LoVo (cell line): ENCODE data around the gene MRPL43.
A peak's percentile ranks its signal among the peaks of the same experiment; 100 is the strongest.
"Not testable (repeated sequence)": the region's sequence is repeated elsewhere in the genome, so short reads cannot be mapped to it uniquely, and the experiment has no call there.

Experiments
- DNase-seq: peaks from one replicate; pipeline ENCODE4 v3.0.0-alpha.2; 2016; ENCODE audit warnings: low spot score

The MRPL43 gene

DNA sequence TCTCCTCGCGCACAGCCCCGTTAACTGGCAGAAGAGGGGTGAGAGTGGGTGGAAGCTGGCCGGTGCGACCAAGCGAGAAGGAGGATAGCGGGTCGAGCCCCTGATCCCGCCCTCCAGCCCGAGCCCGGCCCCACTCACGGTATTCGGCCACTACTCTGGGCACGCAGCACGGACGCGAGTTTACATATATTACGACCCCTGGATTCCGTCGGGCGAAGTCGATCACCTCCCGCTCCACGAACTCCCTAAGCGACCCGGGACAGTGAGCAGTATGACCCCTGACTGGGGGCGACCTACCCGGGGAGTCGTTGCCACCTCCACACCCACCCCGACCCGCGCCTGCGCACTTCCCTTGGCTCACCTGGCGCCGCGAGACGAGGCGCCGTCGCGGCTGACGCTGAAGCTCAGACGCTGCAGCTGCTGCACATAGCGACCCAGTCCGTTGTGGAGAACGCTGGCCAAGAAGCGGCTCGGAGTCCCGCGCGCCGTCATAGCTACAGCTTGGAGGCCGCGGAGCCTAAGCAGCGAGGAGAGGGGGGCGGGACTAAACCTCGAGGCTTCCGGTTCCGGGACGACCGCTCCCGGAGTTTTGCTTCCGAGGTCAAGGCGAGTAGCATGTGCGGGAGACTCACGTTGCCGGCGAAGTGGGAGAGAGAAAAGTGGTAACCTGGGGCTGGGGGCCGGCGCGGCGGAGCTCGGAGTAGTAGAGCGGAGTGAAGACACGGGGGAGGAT, at the start of gene MRPL43, which contains the start of gene TWNK:
TSS of gene MRPL43 (minus strand) at position 546 of the 733 bp plus-strand sequence. CDS start at position 492, 54 bp downstream.
TSS of gene TWNK (plus strand) at position 592 of the 733 bp plus-strand sequence. CDS start 668 bp downstream, outside the sequence.
- peak; percentile 81 for DNase-seq

DNA sequence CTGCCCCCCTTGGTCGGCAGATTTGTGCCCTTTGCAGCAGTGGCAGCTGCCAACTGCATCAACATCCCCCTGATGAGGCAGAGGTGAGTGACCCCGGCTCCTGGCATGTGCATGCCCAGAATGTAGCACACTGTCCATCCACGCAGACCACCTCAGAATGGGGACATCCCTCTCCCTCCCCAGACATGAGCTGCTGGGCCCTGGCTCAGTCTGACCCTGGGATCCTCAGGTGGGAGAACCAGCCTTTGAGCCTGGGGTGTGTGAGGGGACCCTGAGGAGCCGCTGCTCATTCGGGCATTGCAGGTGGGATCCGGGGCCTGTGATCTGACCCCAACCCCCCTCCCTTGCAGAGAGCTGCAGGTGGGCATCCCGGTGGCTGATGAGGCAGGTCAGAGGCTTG, 49.4 kb upstream of the MRPL43 start:
- DNase-seq = no peak

DNA sequence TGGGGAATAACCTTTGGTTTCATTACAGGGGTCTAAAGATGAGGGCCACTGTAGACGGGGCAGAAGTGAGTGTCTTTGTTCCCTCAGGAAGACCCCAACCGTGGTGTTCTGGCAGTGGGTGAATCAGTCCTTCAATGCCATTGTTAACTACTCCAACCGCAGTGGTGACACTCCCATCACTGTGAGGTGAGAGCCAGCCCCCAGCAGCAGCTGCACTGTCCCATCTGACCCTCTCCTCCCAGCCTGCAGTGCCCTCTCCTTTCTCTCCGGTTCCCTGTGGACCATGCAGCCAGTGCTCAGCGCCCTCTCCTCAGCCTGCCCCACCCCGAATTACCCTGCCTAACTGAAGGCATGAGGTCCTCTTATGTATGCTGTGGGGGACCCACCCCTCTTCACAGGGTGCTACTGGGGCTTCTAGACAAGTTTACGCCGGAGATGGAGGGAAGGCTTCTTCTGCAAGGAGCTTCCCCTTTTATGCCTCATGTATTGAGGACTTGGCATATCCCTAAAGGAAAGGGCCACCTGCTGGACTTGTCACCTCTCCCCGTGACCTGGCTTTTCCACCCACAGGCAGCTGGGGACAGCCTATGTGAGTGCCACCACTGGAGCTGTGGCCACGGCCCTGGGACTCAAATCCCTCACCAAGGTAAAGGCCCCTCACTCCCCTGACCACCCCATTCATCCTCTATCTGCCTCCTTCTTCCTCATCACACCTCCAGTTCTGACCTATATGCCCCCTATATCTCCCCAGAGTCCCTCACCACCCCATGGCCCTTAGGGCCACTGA, 48.8 kb upstream of the MRPL43 start:
- DNase-seq = no peak

DNA sequence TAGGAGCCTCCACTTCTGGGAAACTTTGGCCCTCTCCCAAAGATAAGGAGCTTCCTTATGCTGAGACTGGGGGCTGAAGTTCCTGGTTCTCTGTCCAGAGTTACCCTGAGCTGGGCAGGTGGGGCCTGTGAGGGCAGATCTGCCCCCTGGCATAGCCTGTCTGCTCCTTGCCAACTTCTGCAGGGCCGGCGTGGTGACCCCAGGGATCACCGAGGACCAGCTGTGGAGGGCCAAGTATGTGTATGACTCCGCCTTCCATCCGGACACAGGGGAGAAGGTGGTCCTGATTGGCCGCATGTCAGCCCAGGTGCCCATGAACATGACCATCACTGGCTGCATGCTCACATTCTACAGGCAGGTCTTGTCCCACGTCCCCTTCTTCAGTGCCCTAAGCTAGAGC, 48.0 kb upstream of the MRPL43 start:
- no peak for DNase-seq

DNA sequence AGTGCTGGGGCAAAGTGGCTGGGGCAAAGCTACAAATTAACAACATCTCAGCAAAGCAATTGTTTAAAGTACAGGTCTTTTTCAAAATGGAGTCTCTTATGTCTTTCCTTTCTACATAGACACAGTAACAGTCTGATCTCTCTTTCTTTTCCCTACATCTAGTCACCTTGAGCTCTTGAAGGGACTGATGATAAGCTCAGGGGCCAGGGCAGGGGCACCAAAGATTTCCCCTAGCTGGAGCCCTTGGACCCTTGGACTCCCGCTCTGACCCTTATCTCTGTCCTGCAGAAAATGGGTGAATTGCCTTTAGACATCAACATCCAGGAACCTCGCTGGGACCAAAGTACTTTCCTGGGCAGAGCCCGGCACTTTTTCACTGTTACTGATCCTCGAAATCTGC, 47.1 kb upstream of the MRPL43 start:
- not testable (repeated sequence) for DNase-seq

DNA sequence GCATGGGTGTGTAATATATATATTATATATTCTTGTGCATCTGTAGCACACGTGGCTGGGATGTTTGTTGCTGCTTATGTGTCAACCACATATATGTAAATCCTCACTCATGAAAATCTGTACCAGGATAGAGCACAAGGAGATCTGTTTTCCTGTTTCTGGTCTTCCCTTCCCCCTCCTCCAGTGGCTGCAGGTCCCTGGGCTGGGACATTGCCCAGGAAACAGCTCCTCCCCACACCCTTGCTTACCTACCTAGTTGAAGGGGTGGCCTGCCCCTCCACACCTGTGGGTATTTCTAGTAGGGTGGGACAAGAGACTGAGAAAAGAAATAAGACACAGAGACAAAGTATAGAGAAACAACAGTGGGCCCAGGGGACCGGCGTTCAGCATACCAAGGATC, 46.0 kb upstream of the MRPL43 start:
- DNase-seq = no peak

DNA sequence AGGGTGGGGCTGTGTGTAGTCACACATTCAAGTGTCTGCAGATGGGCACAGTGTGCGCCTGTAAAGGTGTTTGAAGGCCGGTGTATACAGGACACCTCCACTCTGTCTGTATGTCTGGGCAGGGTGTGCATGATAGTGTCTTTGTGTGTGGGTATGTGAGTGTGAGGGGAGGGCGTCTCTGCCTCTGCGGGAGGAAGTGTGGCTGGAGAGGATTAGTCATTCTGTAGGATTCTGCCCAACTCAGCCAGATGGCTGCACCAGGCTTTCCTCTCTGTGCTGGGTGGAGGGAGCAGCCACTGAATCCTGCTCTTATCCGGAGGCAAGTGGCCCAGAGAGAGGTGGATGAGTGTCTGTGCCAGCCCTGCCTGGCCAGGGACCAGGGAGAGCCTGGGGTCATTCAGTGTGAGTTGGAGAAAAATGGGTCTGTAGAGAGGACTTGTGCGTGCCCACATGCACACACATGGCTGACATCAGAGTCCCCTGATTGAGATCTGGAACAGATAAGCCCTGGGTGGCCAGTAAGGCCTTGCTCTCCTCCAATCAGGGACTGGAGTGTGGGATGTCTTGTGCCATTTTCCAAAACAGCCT, 45.4 kb upstream of the MRPL43 start:
- DNase-seq = peak; percentile 69

DNA sequence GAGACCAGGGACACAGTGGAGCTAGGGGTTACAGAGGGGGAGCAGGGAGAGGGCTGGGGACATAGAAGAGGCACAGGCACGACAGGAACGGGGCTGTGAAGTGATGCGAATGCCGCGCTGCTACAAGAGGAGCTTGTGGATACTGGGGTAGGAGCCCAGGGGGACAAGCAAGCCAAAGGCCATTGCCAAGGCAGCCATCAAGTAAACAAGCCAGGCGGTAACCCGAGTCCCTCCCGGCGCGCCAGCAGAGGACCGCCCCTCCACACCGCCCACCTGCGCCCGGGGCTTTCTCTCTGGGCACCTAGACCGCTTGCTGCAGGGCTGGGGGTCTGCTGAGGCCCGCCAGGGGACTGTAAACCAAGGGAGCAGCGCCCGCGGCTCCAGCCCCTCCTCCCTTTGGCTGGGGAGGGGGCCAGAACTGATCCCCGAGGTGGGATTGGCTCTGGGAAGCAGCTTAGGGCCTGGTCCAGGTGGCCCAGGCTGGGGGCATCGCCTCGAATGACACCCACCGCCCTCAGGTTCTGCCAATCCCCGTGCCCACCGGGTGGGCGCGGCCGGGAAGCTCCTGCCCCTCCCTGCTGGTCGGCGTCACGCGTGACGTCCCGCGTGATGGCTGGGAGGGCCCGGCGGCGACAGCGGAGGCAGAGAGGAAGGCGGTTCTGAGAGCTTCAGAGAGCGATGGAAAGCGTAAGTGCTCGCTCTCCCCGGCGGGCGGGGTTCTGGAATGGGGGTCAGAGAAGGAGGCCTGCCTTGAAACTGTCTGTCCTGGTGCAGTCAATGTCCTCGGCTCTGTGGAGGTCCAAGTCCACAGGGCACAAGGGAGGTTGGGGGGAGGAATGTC, 44.7 kb upstream of the MRPL43 start:
- peak; percentile 52 for DNase-seq

DNA sequence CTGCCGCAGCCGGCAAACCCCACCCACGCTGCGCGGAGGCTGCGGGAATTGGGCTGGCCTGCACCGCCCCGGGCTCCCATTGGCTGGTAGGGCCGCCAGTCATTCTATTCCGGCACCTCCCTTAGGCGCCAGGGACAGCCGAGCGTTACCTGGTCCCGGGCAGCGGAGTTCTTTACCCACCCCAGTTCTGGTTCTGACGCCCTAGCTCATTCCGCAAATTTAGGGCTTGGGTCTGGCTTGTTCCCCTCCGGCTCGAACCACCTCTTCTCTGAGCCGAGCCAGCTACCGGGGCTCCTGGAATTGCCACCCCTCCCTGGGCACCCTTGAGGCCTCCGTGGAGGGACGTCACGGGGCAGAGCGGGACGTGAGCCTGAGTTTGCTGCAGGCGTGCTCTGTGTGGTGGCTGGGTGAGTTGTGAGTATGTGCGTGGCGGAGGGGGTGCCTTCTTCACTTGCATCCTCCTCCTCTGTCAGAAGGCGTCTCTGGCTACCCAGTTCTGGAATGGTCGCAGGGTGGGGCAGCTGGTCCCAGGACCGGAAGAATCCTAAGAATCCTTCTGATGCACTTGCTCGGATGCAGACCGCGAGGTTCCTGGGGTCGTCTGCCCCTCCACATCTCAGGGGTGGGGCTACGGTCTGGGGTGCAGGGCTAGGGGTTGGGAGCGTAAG, 44.0 kb upstream of the MRPL43 start, which contains the start of the genes PDZD7 and SFXN3:
TSS of gene PDZD7 (minus strand) at position 2 of the 668 bp plus-strand sequence. CDS start 910 bp downstream, outside the sequence.
TSS of gene SFXN3 (plus strand) at position 107 of the 668 bp plus-strand sequence. CDS start 3,461 bp downstream, outside the sequence.
- DNase-seq = peak; percentile 97

DNA sequence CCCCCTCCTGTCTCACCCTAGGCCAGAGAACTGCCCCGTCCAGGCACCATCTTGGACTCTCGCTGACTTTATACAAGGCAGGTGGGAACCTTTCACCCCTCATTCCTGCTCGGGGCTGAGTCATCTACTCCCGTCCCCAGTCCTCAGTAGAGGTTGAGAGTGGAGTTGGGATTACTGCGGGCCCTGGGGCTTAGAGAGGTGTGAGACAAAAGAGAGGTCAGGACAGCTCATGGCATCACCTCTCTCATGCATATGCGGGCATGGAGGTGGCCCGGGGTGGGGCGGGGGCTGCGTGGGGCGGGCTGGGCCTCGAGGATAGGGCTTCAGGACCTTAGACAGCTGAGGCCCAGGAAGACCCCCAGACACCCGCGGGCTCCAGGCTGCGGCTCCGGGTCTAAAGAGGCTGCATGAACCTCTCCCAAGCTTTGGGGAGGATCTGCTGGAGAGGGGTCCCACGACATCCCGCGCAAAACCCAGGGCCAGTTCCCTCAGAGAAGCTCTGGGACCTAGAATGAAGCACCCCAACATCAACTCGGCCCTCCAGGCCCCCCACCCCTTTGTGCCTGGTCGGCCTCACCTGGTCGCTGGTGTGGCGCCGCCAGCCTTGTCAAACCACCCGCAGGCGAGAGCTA, 43.3 kb upstream of the MRPL43 start:
- no peak for DNase-seq

DNA sequence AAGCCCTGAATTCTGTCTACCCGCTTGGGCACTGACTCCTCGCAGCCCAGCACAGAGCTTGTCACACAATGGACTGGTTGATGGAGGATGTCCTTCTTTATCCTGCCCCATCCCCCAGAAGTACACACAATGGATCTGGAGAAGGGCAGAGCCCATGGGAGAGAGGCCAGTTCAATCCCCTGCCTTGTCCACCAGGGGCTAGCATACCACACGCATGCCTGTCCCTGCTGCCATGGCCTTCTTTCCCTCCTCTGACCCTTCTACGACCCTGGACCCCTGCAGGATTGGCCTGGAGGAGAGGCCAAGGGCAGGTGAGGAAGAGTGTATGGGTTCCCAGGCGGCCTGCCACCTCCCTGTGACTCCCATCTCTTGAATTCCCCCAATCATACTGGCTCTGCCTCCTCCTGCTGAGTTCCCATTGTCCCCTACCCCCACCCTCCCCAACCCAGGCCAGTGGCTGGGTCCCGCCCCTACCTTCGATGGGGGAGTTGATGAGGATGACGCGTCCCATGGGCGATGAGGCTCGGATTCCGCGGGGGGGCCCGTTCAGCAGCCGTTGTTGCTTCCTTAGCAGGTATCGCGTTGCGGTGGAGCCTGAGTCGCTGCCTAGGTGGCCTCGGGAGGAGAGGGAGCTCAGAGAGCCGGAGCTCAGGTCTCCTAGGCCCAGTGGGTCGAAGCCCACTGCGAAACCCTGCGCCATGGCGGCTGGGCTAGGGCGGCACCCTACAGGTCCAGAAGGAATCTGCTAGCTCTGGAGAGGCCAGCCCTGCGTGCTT, 42.4 kb upstream of the MRPL43 start:
- DNase-seq = no peak

DNA sequence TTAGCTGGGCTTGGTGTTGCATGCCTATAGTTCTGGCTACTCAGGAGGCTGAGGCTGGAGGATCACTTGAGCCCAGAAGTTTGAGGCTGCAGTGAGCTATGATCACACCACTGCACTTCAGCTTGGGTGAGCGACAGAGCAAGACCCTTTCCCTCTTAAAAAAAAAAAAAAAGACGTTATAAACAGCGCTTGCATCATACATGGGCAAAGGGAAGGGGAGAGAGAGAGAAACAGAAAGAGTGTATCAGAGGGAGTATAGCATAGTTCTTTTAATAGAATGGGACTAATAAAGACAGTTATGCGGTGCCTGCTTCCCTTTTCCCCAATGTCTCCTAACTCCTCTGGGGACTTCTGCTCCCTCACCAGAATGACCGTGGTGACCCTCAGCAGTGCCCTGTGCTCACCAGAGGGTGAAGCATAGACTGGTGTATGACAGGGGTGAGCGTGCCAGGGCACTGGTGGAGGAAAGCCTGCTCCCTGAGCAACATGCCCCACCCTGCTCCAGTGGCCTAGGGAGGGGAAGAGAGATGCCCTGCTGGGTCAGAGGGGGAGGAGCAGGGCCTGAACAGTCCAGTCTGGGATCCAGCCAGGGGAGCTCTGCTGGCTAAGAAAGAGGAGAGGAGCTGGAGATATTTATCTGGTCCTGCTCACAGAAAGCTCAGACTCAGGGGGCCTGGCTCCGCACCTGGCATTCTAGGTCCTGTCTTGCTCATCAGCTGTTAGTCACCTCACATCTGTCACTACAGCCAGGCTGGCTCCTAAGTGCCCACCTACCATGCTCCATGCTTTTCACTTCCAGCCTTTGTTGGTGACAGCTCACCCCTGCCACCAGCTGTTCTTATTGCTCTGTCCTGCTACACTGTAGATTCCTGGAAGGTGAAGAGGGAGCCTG, 41.4 kb upstream of the MRPL43 start:
- DNase-seq = no peak

DNA sequence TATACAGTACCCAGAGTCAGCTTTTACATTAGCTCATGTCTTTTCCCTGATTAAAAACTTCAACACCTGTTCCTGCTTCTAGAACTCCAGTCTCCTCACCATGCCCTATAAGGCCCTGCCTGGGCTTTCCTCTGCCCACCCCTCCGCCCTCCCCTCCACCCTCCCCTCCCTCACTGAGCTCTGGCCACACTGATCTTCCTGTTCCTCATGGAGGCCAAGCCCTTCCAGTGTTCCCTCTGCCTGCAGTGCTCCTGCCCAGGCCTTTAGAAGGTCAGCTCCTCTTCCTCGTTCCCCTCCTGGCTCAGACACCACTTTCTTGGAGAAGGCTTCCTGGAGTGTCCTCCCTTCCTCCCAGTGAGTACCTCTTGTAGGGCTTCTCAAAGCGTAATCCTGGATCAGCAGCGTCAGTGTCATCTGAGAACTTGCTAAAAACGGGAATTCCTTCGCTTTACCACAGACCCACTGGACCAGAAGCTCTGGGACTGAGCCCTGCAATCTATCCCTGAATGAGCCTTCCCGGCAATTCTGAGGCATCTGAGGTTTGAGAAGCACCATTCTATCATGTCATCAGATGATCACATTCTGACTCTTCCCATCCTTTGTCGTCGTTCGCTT, 39.9 kb upstream of the MRPL43 start:
- DNase-seq = no peak

DNA sequence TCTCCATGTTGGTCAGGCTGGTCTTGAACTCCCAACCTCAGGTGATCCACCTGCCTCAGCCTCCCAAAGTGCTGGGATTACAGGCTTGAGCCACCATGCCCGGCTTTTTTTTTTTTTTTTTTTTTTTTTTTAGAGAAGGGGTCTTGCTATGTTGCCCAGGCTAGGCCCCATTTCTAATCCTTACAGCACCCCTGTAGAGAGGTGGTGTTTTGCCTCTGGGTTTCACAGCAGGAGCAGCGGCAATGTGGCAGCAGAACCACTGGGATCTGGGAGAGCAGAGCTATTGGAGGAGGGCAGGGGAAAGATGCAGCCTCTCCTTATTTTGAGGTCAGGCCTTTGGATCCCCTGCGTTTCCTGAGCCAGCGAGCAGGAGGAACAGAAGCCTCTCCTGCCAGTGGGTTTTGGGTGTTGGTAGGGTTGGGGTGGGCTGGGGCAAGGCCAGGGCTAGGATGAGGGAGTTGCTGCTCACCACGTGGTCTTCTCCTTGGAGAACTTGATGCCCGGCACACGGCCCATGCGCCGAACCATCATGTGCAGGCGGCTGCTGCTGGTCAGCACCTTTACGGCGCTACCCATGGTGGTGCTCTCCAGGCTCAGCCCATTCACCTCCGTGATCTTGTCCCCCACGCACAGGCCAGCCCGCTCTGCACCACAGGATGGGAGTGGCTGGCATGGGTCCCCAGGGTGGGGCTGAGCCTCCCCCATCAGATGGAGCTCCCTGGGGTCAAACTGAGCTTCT, 35.8 kb upstream of the MRPL43 start:
- no peak for DNase-seq

DNA sequence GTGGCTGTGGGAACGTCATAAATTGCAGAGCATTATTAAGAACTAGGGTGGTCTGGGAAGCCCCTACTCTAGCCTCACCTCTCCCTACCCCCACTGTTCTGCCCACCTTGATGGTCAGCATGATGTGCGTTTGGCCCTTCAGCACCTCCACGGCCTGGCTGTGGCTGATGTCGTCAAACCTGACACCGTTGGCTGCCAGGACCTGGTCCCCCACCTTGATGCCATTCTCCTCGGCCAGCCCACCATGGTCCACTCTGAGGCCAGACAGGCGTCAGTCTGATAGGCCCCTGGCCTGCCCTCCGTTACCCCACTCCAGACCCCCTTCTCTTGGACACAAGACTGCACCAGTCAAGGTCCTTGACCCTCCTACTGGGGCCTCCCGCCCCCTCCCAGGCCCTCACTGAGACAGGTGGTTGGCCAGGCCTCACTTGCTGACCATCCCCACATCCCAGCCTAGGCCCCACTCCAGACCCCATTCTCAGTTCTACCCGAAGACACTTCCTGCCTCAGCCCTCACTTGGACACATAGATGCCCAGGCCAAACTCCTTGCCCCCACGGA, 34.5 kb upstream of the MRPL43 start:
- no peak for DNase-seq

DNA sequence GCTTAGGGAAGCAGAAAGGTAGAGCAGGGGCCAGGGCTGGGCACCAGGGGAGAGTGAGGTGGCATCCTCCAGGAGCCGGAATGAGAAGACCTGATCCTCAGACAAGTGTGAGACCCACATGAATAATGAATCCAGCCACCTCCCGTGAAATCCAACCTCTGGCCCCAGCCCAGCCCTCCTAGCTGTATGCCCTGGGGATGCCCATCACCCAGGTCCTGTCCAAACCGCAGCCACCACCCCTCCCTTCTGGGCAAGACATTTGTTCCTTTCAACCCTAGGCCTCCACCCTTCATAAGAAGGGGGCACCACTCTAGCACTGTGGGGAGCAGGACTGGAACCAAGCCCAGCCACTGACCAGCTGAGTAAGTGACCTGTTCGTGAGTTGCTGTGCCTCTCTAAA, 33.9 kb upstream of the MRPL43 start:
- DNase-seq = no peak

DNA sequence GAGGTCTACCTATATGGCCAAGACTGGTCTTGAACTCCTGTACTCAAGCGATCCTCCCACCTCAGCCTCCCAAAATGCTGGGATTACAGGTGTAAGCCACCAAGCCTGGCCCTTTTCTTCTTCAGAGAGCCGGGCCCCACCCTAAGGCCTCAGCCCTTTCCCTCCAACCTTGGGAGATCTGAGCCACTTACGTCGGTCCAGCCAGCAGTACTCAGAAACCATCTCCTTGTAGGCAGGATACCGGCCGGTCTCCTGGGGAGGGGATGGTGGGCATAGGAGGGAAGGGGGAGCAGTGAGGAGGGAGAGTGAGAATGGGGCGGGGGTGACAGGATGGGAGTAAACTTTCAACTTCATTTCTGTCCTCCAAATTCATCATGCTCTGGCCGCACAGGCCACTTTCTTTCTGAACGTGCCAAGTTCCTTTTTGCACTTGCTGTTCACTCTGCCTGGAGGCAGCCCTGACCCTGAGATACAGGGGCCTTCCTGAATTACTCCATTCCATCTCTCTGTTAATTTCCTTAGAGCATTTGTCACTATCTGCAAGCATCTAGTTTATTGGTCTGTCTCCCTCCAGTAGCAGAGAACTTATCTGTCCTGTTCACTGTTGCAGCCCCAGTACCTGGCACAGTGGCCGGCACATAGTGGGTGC, 33.3 kb upstream of the MRPL43 start:
- no peak for DNase-seq
